ENCODE data around the gene MACROD2. TPM values are rescaled to one million over a fixed set of nuclear protein-coding genes. Genes with fewer than 3 reads are reported as not detected.

The MACROD2 gene
- total RNA-seq, 1 donor, result 1.3 TPM

DNA sequence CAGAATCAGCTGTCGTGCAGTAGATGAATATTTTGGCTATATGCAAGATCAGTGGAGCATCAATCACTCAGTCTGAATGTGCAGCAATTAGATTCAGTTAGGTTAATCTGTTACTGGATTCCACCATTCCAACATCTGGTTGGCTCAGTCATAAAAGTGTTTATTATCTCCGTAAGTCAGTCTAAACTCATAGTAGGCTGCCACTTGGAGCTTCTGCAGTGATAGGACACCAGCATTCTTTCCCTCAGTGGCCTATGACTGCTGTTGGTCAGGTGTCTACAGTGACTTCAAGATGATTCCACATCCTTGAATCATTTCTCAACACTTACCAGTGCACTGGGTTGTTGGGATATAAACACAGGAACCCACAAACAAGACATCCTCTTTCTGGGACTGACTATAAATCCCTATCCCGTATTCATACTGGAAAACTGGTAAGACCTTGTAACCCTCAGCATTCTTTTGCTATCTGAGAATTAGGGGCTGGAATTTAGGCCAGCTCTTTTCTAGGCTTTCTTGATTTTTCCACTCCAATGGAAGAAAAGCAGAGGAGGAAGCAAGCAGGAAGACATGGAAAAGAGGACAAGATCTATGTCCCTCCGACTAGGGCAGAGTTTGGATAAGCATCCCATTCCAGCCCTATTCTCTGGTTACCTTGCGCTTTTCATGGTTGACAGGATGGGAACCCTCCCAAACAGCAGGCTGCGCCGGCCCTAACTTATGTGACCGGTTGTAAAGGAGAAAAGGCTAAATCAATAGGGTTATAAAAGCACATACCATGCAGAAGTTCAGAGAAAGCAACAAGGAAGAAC, 1658.3 kb downstream of the MACROD2 start:
- no peak overlapping the region for H3K4me3 ChIP-seq (ENCODE audit: low read depth, low read length)
- no peak for DNase-seq (ENCODE audit: low read depth)
- TF ChIP-seq, protein P1, sequence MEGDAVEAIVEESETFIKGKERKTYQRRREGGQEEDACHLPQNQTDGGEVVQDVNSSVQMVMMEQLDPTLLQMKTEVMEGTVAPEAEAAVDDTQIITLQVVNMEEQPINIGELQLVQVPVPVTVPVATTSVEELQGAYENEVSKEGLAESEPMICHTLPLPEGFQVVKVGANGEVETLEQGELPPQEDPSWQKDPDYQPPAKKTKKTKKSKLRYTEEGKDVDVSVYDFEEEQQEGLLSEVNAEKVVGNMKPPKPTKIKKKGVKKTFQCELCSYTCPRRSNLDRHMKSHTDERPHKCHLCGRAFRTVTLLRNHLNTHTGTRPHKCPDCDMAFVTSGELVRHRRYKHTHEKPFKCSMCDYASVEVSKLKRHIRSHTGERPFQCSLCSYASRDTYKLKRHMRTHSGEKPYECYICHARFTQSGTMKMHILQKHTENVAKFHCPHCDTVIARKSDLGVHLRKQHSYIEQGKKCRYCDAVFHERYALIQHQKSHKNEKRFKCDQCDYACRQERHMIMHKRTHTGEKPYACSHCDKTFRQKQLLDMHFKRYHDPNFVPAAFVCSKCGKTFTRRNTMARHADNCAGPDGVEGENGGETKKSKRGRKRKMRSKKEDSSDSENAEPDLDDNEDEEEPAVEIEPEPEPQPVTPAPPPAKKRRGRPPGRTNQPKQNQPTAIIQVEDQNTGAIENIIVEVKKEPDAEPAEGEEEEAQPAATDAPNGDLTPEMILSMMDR (IDR thresholded peaks at IDR 0.05; ENCODE audit: insufficient read depth, low read length), result no peak

DNA sequence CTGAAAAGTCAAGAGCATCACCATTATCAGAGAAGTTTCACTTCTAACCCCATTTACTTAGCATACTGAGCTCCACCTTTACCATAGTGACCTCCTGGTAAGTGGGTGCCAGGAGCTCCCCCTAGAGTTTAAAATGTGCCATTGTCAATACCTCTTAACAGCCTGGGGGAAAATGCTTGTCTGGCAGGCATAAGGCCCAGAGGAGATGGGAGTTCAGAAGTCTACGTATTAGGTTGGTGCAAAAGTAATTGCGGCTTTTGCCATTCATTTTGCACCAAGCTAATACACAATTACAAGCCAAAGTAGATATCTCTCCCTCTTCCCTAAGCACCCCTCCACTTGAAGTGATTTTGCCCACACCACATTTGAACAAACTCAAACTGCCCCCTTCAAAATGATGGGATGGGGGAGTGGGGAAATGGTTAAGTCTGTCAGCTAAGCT, 1658.9 kb downstream of the MACROD2 start:
- H3K4me3 ChIP-seq (ENCODE audit: low read depth, low read length), result no peak overlapping the region
- TF ChIP-seq, protein P1 (IDR thresholded peaks at IDR 0.05; ENCODE audit: insufficient read depth, low read length), result peak; percentile 49
- DNase-seq (ENCODE audit: low read depth), result peak; percentile 20

DNA sequence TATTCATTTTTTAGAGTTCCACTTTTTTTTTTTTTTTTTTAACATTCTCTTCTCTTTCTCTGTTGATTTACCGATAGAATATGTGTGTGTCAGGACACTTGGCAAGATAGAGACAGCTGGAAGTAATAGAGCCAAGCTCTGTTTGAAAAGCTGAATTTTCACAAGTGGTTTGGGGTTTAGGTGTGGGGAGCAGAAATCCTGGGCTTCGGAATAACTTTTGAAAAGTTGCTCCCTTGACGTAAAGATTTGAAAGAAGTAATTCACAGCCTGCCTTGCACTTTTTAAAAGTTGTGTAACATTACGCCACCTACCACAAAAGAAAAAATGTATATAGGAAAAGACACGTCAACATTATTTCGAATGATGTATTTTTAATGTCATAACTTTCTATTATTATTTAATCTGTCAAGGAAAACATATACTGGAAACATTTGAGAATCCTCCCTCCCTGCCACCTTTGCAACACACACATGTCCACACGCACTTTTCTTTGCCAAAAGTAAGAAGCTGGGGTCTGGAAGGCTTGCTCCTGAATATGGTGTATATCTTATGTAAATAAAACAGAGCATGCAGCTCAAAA, 1660.1 kb downstream of the MACROD2 start:
- no peak overlapping the region for H3K4me3 ChIP-seq (ENCODE audit: low read depth, low read length)
- no peak for DNase-seq (ENCODE audit: low read depth)
- TF ChIP-seq, protein P1 (IDR thresholded peaks at IDR 0.05; ENCODE audit: insufficient read depth, low read length), result no peak

DNA sequence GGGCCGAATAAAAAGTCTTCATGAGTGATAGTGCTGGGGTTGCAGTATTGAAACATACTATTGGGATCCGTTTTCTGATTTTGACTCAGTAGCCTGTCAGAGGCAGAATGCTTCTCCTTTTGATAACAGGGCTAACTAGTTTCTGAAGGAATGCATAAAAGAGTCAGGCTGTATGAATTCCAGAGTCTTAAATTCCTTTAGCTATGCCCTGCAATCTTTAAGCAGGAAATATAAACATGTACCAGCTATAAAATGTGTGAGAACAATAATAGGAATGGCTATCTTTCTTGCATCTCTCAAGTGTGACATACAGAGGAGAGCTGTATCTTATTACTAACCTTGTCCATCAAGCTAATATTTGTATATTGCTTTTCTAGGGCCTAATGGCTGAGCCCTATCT, 1660.8 kb downstream of the MACROD2 start:
- H3K4me3 ChIP-seq (ENCODE audit: low read depth, low read length), result no peak overlapping the region
- DNase-seq (ENCODE audit: low read depth), result no peak
- TF ChIP-seq, protein P1 (IDR thresholded peaks at IDR 0.05; ENCODE audit: insufficient read depth, low read length), result no peak

DNA sequence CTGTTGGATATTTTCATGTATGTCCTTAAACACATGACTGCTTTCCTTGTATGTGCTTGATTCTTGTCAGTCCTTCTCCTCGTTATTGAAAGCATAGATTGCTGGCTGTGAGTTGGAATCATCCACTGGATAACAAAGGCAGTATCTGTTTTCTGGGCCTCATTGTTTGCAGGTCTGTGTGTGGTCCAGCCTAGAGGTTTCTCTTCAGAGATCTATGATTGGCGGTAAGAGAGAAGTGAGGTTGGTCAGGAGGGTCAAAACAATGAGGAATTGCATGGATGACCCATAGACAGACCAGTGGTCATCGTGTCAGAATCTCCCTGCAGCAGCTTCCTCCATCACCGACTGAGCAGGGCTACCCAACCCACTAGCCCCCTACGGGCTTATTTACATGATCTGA, 1663.0 kb downstream of the MACROD2 start:
- TF ChIP-seq, protein P1 (IDR thresholded peaks at IDR 0.05; ENCODE audit: insufficient read depth, low read length), result no peak
- H3K4me3 ChIP-seq (ENCODE audit: low read depth, low read length), result no peak overlapping the region
- DNase-seq (ENCODE audit: low read depth), result no peak

DNA sequence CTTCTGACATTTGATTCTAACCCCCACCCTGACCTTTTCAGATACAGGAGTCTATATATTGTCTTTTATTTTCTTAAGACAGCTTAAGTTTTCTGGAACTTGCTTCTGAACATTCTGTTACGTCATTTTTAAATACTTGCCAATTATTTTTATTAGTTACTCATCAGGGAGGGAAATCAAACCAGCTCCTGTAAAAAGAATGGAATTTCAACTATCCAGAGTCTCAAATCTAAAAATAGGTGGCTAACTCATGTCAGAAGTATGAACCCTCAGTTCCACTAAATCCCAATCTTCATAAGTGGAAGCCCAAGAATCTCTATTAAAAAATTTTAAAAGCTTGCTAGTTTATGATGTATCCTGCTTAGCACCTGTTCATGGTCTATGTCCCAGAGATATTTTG, 1677.9 kb downstream of the MACROD2 start:
- peak; percentile 71 for DNase-seq (ENCODE audit: low read depth)
- no peak overlapping the region for H3K4me3 ChIP-seq (ENCODE audit: low read depth, low read length)
- TF ChIP-seq, protein P1 (IDR thresholded peaks at IDR 0.05; ENCODE audit: insufficient read depth, low read length), result no peak
